Dermis microvascular lymphatic vessel endothelial cell (primary cell): ENCODE results near the gene ZNF219. TPM values are rescaled to one million over a fixed set of nuclear protein-coding genes. Genes with fewer than 3 reads are reported as not detected.
A peak's percentile ranks its signal among the peaks of the same experiment; 100 is the strongest.

Source experiments
- DNase-seq, 2 donors: peaks; one replicate each; pipeline versions ENCODE4 v3.0.0 to v3.0.0-alpha.2; 2010; ENCODE audit warnings: low read depth in 2 of 2
- total RNA-seq: library from RNA; depleted of rRNA; stranded (reverse); fragments of >200 nt; gene quantifications from 2 replicates; pipeline ENCODE4 v1.2.1, GENCODE V29; 2014

The ZNF219 gene
- total RNA-seq, 1 donor from 2014 or later, result 2.6 TPM

DNA sequence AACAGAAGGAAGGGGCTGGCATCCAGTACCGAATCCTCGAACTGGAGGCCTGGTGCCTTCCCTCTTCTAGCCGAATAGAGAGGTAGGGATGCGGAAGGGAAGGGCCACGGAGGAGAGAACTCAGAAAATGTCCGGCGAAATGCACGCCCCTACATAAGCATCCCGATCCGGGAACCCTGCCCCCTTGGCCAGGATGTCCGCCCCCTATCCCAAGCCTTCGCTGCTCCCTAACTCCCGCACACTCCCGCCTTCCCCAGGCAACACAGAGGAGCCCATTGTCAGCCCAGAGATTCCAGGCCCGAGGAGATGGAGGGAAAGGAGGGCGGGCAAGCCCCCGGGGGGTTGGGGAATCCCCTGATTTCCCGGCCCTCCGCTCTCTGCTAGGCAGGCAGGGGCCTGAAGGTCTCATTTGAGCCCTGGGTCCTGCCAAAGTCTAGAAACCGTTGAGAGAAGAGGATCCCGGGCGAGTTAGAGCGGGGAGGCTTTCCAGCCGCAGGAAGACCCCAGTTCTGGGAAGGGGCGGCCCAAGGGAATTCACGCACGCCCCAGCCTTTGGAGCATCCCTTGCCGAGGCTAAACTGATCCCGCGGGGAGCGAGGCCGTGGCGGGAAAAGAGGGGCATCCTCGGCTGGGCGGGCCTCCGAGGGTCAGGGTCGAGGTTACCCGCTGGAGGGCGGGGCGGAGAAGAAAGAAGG lies 28.9 kb downstream of the ZNF219 start:
- DNase-seq, result no peak

DNA sequence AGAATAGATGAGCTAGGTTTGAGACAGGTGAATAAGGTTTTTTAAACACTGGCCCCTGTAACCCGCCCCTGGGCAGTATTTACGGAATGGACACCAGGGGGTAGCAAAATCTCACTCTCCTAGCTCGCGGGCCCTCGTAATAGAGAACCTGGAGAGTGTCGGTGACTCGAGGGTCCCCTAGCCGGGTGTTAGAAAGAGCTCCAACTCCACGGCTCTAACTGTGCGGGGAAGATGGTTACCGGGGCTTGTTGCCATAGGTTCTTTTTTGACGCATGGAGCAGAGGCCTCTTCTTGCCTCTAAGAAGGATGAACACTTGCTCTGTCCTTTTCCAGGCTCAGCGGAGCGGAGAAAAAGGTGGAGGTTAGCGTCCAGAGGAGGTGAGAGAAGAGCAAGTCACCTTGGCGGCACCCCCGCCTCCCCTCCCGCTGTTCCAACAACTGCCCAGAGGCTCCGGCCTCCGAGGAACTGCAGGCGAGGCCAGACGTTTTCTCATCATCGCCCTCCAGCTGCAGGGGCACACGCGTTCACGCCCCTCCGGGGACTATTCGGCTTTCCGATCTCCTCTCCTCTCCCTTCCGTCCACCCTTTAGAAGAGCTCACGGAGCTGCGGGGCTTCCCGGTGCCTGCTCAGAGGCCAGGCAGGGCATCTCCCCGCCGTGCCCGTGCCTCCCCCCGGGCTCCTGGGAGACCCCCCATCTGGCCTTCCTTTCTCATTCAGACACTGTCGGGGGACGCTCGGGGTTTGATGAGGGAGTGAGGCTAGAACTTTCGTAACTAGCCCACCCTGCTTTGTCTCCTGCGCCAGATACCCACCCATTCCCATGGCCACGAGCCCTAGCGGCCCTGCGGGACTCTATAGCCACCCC lies 29.7 kb downstream of the ZNF219 start:
- peak; percentile 43 to 63 for DNase-seq

DNA sequence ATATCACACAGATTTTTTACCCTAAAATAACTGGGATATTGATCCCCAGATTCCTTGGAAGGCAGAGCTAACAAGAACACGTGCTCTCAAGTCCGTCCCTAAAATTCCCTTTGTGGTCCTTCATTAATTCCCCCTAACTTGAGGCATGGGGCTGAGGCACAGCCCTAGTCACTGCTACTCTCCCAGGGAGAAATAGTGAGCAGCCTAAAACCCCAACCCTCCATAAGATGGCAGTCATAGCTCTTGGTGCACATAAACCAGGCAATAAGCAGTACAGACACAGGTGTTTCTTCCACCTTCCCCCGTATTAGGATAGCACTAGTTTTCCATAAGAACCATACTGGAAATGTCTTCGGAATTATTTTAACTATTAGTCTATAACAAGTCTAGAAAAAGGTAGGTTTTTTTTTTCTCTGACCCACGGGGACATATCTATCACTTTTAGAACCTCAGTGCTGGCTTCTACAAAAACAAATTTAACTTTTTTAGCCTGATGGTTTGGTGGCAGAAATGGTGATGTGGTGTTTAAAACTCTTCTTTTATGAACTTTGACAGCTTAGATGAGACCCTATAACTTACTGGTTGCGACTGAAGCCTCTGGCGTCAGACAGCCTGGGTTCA lies 31.5 kb downstream of the ZNF219 start:
- DNase-seq, result no peak

DNA sequence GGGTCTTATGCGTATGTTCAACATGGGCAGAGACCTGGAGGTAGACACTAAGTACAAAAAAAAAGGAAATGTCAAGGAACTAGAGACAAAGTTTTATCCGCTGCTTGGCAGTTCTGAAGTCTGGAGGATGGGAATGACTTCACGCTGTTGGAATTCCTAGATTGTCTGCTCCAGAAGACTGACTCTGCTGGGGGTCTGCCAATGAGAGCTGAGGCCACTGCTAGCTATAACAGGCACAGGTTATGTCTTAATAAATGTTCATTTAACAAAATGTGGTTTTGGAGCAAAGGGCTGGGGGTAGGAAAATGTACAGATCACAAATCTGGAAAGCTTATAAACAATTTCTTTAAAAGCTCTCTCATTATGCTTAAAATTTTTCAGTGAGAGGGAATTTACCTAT lies 35.0 kb downstream of the ZNF219 start:
- no peak for DNase-seq

DNA sequence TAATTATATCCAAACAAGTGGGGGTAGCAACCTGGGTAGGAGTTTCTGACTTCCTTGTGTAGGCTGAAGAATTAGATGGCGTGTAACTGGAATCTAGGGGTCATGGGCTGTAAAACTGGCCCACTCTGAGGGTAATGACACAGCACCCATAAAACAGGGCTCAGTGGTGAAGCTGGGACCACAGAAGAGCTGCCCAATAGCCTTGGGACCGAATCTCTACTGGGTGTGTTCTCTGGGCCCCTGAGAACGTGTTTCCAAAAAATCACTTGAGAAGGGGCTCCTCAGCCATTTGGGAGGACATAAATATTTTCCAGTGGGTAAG lies 37.1 kb downstream of the ZNF219 start:
- no peak for DNase-seq

DNA sequence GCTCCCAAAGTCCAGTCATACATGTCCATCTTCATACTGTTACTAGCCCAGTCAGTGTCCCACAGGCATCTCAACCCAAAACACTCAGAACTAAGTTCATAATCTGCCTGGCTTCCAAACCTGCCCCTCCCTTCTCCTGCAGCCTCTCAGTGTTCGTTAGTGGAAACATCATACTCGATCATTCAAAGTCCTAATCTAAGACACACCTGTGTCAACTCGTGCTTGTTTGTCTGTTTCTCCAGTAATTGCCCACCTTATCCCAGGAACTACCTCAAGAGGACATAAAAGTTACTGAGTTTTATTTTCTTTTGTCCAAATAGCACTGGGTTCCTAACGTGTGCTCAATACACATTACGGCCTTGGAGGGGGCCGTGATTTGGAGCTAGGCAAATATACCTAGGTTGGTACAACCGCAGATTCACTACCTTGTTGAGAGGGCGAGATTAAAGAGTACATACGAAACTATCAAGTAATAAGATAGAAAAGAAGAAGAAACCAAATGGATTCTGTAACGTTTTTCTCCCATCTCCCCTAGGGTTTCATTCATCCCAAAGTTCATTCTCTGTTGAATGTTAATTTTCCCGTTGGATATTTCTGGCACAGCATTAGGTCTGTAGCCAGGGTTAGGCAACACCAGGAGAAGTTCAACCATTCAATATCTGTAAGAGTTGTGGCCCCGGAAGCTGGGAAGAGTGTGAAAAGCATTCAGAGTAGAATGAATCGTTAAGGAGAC lies 37.7 kb downstream of the ZNF219 start:
- DNase-seq, result no peak

GRCh38 chr14:21059842-21060613 lies 38.4 kb downstream of the ZNF219 start:
- DNase-seq, result no peak

- DNase-seq, result no peak
Measured at GRCh38 chr14:21058903-21059302, 39.6 kb downstream of the ZNF219 start.

DNA sequence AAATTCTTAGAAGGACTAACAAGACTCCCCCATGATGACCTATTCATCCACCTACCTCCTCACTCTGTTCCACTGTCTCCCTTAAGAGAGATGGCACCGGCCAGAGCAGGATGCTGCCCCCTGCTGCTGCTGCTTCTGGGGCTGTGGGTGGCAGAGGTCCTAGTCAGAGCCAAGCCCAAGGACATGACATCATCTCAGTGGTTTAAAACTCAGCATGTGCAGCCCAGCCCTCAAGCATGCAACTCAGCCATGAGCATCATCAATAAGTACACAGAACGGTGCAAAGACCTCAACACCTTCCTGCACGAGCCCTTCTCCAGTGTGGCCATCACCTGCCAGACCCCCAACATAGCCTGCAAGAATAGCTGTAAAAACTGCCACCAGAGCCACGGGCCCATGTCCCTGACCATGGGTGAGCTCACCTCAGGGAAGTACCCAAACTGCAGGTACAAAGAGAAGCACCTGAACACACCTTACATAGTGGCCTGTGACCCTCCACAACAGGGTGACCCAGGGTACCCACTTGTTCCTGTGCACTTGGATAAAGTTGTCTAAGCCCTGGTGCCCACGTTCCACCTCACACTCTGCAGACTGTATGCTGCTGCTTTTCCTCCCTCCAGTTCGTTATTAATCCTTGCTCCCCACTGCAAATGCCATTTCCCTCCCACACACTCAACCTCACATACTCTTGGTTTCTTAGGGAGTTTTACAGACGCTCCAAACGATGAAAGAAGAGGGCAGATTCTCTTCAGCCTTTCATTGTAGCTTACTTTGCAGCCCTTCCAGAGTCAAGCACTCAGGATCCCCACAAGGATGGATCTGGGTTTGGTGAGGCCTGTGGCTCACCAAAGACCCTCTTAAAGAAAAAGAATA lies 40.4 kb downstream of the ZNF219 start, which contains the start of gene RNASE8:
Gene RNASE8 (plus strand): TSS at position 20 of the 873 bp plus-strand sequence. CDS start 71 bp downstream, at position 91.
- DNase-seq, result no peak

GRCh38 chr14:21056520-21057163 lies 41.8 kb downstream of the ZNF219 start:
- no peak for DNase-seq

DNA sequence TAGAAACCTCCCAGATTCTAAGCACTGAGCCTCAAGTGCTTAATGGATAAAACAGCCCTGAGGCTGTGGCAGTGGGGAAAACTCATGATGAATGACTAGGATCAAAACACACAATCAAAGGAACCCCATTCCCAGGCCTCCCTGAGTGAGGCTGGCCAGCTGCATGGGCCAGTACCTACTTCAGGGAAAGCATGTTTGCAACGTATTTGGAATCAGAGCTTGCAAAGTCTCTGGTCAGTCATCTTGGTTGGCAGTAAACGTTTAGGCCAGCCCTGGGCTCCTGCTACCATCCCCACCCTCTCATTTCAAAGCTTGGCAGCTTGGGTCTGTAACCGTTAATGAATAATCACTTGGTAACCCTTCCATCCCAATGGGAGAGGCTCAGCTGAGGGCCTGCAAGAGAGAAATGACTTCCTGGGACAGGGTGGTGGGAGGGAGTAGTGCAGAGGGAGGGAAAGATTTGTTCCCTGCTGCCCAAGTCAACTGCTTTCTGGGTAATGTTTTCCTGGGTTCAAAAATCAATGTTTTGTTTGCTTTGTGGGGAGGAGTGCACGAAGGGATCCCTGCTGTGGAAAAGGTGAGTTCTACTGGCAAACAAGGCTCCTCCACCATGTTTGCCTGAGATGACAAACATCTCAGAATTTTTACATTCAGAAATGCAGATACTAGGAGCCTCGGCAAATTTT lies 42.9 kb downstream of the ZNF219 start:
- DNase-seq, result no peak

DNA sequence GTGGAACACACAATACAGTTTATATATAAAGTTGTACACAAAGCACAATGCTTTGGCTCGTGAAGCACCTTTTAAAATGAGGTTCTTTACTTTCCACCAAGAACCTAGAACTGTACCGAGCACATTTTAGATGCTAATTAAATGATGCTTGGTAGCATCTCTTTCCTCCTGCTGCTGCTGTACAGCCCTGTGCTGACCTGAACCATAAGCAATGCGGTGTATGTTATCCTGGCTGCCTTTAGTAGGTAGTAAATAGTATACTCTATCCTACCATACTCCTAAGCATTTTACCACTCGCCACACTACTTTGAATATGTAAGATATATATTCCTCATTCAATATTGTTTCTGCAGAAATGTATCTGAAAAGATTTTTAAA lies 43.7 kb downstream of the ZNF219 start:
- DNase-seq, result no peak

DNA sequence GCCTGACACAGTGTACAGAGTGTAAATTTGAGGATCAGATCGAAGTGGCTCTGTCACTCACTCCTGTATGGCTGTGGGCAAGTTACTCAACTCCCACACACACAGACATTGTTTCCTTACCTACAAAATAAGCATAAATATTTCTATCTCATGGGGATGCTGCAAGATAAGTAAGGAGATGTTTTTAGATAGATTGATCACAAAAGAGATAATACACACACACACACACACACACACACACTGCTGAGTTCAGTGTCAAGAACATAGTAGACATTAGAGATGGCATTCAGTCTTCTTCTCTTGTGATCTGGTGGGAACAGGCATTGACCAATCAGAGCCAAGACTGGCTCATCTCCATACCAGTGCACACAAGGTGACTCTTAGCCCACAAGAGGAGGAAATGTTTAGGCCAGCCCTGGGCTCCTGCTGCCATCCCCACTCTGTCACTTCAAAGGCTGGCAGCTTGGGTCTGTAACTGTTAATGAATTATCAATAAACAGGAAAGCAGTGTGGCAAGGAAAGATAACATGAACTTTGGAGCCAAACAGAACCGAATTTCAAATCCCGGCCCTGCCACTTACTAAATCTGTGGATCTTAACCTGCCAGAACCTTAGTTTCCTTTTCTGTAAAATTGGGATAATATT lies 44.2 kb downstream of the ZNF219 start:
- DNase-seq, result no peak

DNA sequence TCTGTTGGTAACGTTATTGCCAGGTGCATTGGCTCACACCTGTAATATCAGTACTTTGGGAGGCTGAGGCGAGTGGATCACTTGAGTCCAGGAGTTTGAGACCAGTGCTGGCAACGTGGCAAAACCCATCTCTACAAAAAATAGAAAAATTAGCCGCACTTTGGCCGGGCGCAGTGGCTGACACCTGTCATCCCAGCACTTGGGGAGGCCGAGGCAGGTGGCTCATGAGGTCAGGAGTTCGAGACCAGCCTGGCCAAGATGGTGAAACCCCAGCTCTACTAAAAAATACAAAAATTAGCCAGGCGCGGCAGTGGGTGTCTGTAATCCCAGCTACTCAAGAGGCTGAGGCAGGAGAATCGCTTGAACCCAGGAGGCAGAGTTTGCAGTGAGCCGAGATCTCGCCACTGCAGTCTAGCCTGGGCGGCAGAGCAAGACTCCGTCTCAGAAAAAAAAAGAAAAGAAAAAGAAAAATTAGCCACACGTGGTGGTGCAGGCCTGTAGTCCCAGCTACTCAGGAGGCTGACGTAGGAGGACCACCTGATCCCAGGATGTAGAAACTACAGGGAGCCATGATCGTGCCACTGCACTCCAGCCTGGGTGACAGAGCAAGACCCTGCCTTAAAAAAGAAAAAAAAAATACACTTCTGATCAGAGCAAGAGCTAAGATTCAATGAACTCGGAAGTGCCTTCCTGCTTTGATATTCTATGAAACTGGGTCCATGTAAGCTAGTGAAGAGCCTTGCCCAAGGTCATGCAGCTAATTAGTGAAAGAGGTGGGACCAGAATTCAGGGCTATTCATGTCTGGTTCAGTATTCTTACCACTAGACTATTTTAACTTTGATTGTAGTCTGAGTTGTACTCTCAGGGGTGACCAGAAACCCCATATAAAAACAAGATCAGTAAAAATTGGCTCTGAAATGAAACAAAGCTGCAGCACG lies 45.0 kb downstream of the ZNF219 start:
- DNase-seq, result no peak

GRCh38 chr14:21050597-21050996 lies 47.9 kb downstream of the ZNF219 start:
- DNase-seq, result no peak

DNA sequence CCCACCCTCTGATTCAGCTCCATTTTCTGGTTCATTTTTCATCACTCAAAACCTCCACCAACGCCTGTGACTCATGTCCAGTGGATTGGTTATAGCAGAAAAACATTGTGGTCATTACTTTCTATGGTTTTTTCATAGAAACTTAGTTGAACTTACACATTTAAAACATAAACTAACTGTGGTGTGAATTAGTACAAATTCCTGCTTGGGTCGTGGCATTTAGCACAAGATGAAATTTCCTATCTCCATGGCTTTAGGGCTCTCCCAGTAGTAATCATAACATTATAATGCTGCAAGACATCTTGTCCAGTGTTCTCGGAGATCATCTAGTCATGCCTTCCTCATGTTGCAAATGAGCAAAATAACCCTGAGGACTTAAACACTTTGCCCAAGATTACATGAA lies 49.2 kb downstream of the ZNF219 start:
- DNase-seq, result no peak

GRCh38 chr14:21048638-21049037 lies 49.8 kb downstream of the ZNF219 start:
- no peak for DNase-seq
